ENCODE results near the gene HOXC4. TPM values are rescaled to one million over a fixed set of nuclear protein-coding genes. Genes with fewer than 3 reads are reported as not detected.

Gene HOXC4
- total and polyA plus RNA-seq, 7 experiments from 2014 or later, result 0.24 to 0.98 TPM; not detected in 5

- H3K27me3 ChIP-seq (ENCODE audit: control insufficient read depth in 2 of 2, insufficient read depth in 2 of 2, low read length in 2 of 2), result peaks cover 0 to 15% of the 10 kb centered on the region in 2 donors
- H3K9me3 ChIP-seq (ENCODE audit: control insufficient read depth in 2 of 3, low read length in 3 of 3), result no peaks in the 10 kb centered on the region
- Mint-ChIP-seq H3K4me3 (no peak overlapping the region), H3K4me1 (peaks cover 0 to 2% (median 2%) of the 10 kb centered on the region in 7 donors), H3K36me3 (peaks cover 0 to 4% (median 0%) of the 10 kb centered on the region in 5 donors), H3K9me3 (peaks cover 0 to 5% (median 0%) of the 10 kb centered on the region in 11 donors), H3K27ac (no peak overlapping the region), H3K27me3 (peaks cover 79 to 93% (median 83%) of the 10 kb centered on the region in 5 donors)
- intact Hi-C loops (cut with micrococcal nuclease), result no loop called here
- no peaks in the 10 kb centered on the region for H3K36me3 ChIP-seq (ENCODE audit: control insufficient read depth in 2 of 3, insufficient read depth in 3 of 3, low read length in 3 of 3)
- ChIA-PET POLR2A (no interaction called here), CTCF (interaction anchor here (0.7 kb wide), 1 partner anchor 11 kb away, joined by 5 read pairs; no protein-coding TSS in a partner anchor)
- H3K27ac ChIP-seq (ENCODE audit: low read depth, low read length), result no peak overlapping the region
- DNase-seq (no peak), ATAC-seq (no peak)
- H3K4me1 ChIP-seq (ENCODE audit: control insufficient read depth in 2 of 2, insufficient read depth in 2 of 2, low read length in 2 of 2), result peaks cover 0 to 2% of the 10 kb centered on the region in 2 donors
- H3K4me3 ChIP-seq (ENCODE audit: low read length), result no peak overlapping the region
Measured at GRCh38 chr12:54059668-54060067, 6.0 kb downstream of the HOXC4 start.

- no peak overlapping the region for H3K4me3 ChIP-seq (ENCODE audit: low read length)
- H3K4me3 Mint-ChIP-seq, result no peak overlapping the region
- no peak overlapping the region for H3K27ac ChIP-seq (ENCODE audit: low read depth, low read length)
- POLR2A ChIA-PET, result no interaction called here
- no peaks in the 10 kb centered on the region for H3K4me1 ChIP-seq (ENCODE audit: control insufficient read depth in 2 of 2, insufficient read depth in 2 of 2, low read length in 2 of 2)
- intact Hi-C loops (cut with micrococcal nuclease), result no loop called here
- H3K27me3 Mint-ChIP-seq, result peaks cover 75 to 90% (median 82%) of the 10 kb centered on the region in 5 donors
- no peak overlapping the region for H3K27ac Mint-ChIP-seq
- ATAC-seq (no peak), DNase-seq (no peak)
- H3K9me3 ChIP-seq (ENCODE audit: control insufficient read depth in 2 of 3, low read length in 3 of 3), result no peaks in the 10 kb centered on the region
- H3K27me3 ChIP-seq (ENCODE audit: control insufficient read depth in 2 of 2, insufficient read depth in 2 of 2, low read length in 2 of 2), result peaks cover 0 to 15% of the 10 kb centered on the region in 2 donors
- H3K36me3 Mint-ChIP-seq, result peaks cover 0 to 4% (median 0%) of the 10 kb centered on the region in 5 donors
- no peaks in the 10 kb centered on the region for H3K36me3 ChIP-seq (ENCODE audit: control insufficient read depth in 2 of 3, insufficient read depth in 3 of 3, low read length in 3 of 3)
- H3K4me1 Mint-ChIP-seq, result no peaks in the 10 kb centered on the region
- peaks cover 0 to 4% (median 0%) of the 10 kb centered on the region in 11 donors for H3K9me3 Mint-ChIP-seq
- CTCF ChIA-PET, result no interaction called here
Measured at GRCh38 chr12:54060174-54060974, 6.7 kb downstream of the HOXC4 start.

- no peak for DNase-seq
- no peak overlapping the region for H3K4me3 ChIP-seq (ENCODE audit: low read length)
- H3K36me3 ChIP-seq (ENCODE audit: control insufficient read depth in 2 of 3, insufficient read depth in 3 of 3, low read length in 3 of 3), result no peaks in the 10 kb centered on the region
- ChIA-PET CTCF (no interaction called here), POLR2A (no interaction called here)
- Mint-ChIP-seq H3K36me3 (peaks cover 0 to 4% (median 0%) of the 10 kb centered on the region in 5 donors), H3K9me3 (peaks cover 0 to 4% (median 0%) of the 10 kb centered on the region in 11 donors), H3K4me3 (no peak overlapping the region), H3K27me3 (peaks cover 77 to 87% (median 79%) of the 10 kb centered on the region in 5 donors), H3K4me1 (no peaks in the 10 kb centered on the region), H3K27ac (no peak overlapping the region)
- intact Hi-C loops (cut with micrococcal nuclease), result no loop called here
- no peaks in the 10 kb centered on the region for H3K4me1 ChIP-seq (ENCODE audit: control insufficient read depth in 2 of 2, insufficient read depth in 2 of 2, low read length in 2 of 2)
- no peaks in the 10 kb centered on the region for H3K9me3 ChIP-seq (ENCODE audit: control insufficient read depth in 2 of 3, low read length in 3 of 3)
- no peak for ATAC-seq
- peaks cover 0 to 16% of the 10 kb centered on the region in 2 donors for H3K27me3 ChIP-seq (ENCODE audit: control insufficient read depth in 2 of 2, insufficient read depth in 2 of 2, low read length in 2 of 2)
- H3K27ac ChIP-seq (ENCODE audit: low read depth, low read length), result no peak overlapping the region
Measured at GRCh38 chr12:54060975-54061778, 7.5 kb downstream of the HOXC4 start.

- ChIA-PET CTCF (interaction anchor here (1.2 kb wide), 1 partner anchor 33 kb away, joined by 3 read pairs; no protein-coding TSS in a partner anchor), POLR2A (no interaction called here)
- peaks cover 47 to 74% (median 54%) of the 10 kb centered on the region in 5 donors for H3K27me3 Mint-ChIP-seq
- H3K27me3 ChIP-seq (ENCODE audit: control insufficient read depth in 2 of 2, insufficient read depth in 2 of 2, low read length in 2 of 2), result peaks cover 0 to 14% of the 10 kb centered on the region in 2 donors
- peaks cover 0 to 4% (median 0%) of the 10 kb centered on the region in 5 donors for H3K36me3 Mint-ChIP-seq
- H3K27ac ChIP-seq (ENCODE audit: low read depth, low read length), result no peak overlapping the region
- no peak overlapping the region for H3K27ac Mint-ChIP-seq
- ATAC-seq (no peak), DNase-seq (no peak)
- no peaks in the 10 kb centered on the region for H3K9me3 ChIP-seq (ENCODE audit: control insufficient read depth in 2 of 3, low read length in 3 of 3)
- no peaks in the 10 kb centered on the region for H3K4me1 Mint-ChIP-seq
- H3K9me3 Mint-ChIP-seq, result no peaks in the 10 kb centered on the region
- intact Hi-C loops (cut with micrococcal nuclease), result no loop called here
- H3K4me3 ChIP-seq (ENCODE audit: low read length), result no peak overlapping the region
- no peak overlapping the region for H3K4me3 Mint-ChIP-seq
- H3K36me3 ChIP-seq (ENCODE audit: control insufficient read depth in 2 of 3, insufficient read depth in 3 of 3, low read length in 3 of 3), result no peaks in the 10 kb centered on the region
- H3K4me1 ChIP-seq (ENCODE audit: control insufficient read depth in 2 of 2, insufficient read depth in 2 of 2, low read length in 2 of 2), result no peaks in the 10 kb centered on the region
Measured at GRCh38 chr12:54065677-54066076, 12.0 kb downstream of the HOXC4 start.

- Histone ChIP-seq H3K4me1 (ENCODE audit: control insufficient read depth in 2 of 2, insufficient read depth in 2 of 2, low read length in 2 of 2) (no peaks in the 10 kb centered on the region), H3K4me3 (ENCODE audit: low read length) (no peak overlapping the region), H3K9me3 (ENCODE audit: control insufficient read depth in 2 of 3, low read length in 3 of 3) (no peaks in the 10 kb centered on the region), H3K27ac (ENCODE audit: low read depth, low read length) (no peak overlapping the region), H3K36me3 (ENCODE audit: control insufficient read depth in 2 of 3, insufficient read depth in 3 of 3, low read length in 3 of 3) (no peaks in the 10 kb centered on the region), H3K27me3 (ENCODE audit: control insufficient read depth in 2 of 2, insufficient read depth in 2 of 2, low read length in 2 of 2) (peaks cover 0 to 11% of the 10 kb centered on the region in 2 donors)
- Mint-ChIP-seq H3K4me3 (no peak overlapping the region), H3K27ac (no peak overlapping the region), H3K27me3 (peaks cover 45 to 74% (median 52%) of the 10 kb centered on the region in 5 donors), H3K4me1 (no peaks in the 10 kb centered on the region), H3K9me3 (no peaks in the 10 kb centered on the region), H3K36me3 (peaks cover 0 to 4% (median 0%) of the 10 kb centered on the region in 5 donors)
- DNase-seq (no peak), ATAC-seq (no peak)
- intact Hi-C loops (cut with micrococcal nuclease), result no loop called here
- ChIA-PET CTCF (interaction anchor here (0.6 to 1.2 kb wide), 3 partner anchors 34 to 347 kb away, joined by 3 to 4 read pairs (median 3); no protein-coding TSS in a partner anchor), POLR2A (no interaction called here)
Measured at GRCh38 chr12:54066408-54066807, 12.8 kb downstream of the HOXC4 start.

GRCh38 chr12:54068418-54069070, 14.9 kb downstream of the HOXC4 start:
- CTCF ChIA-PET, result no interaction called here

More at GRCh38 chr12:54068418-54069070, 14.9 kb downstream of the HOXC4 start:
- Mint-ChIP-seq H3K27me3 (peaks cover 28 to 64% (median 44%) of the 10 kb centered on the region in 5 donors), H3K4me1 (no peaks in the 10 kb centered on the region), H3K36me3 (no peaks in the 10 kb centered on the region), H3K9me3 (no peaks in the 10 kb centered on the region), H3K4me3 (no peak overlapping the region), H3K27ac (no peak overlapping the region)
- Histone ChIP-seq H3K27me3 (ENCODE audit: control insufficient read depth in 2 of 2, insufficient read depth in 2 of 2, low read length in 2 of 2) (peaks cover 0 to 9% of the 10 kb centered on the region in 2 donors), H3K9me3 (ENCODE audit: control insufficient read depth in 2 of 3, low read length in 3 of 3) (no peaks in the 10 kb centered on the region), H3K4me3 (ENCODE audit: low read length) (no peak overlapping the region), H3K27ac (ENCODE audit: low read depth, low read length) (no peak overlapping the region), H3K36me3 (ENCODE audit: control insufficient read depth in 2 of 3, insufficient read depth in 3 of 3, low read length in 3 of 3) (no peaks in the 10 kb centered on the region), H3K4me1 (ENCODE audit: control insufficient read depth in 2 of 2, insufficient read depth in 2 of 2, low read length in 2 of 2) (no peaks in the 10 kb centered on the region)
- no peak for DNase-seq
- ATAC-seq, result no peak
- intact Hi-C loops (cut with micrococcal nuclease), result no loop called here
- POLR2A ChIA-PET, result no interaction called here

Measured in naive thymus-derived CD4-positive, alpha-beta T cell (primary cell).